Psoas muscle (tissue), 8 donors: ENCODE data around the gene IZUMO1. TPM values are rescaled to one million over a fixed set of nuclear protein-coding genes. Genes with fewer than 3 reads are reported as not detected.
"Not testable (repeated sequence)": the region's sequence is repeated elsewhere in the genome, so short reads cannot be mapped to it uniquely, and the experiment has no call there.

Experiments
- ATAC-seq, 4 donors: fragments of 200-7000 bp; cut with Tn5 transposase; one replicate each; pipeline ENCODE4 v1.9.1; 2020; ENCODE audit warnings: moderate library complexity in 3 of 4, mild to moderate bottlenecking in 2 of 4
- DNase-seq, 2 donors: peaks; one replicate each; pipeline ENCODE4 v3.0.0-alpha.2; 2020
- H3K27ac ChIP-seq: fragments of 200-600 bp; one replicate; pipeline ENCODE4 v1.8.0; 2022
- H3K27me3 ChIP-seq, 3 donors: fragments of 200-600 bp in 1 of 3; one replicate each; pipeline versions ENCODE4 v1.6.1 to v1.8.0; 2013 to 2022; ENCODE audit warnings: low read length in 2 of 3, mild to moderate bottlenecking in 2 of 3, moderate library complexity in 1 of 3; ENCODE audit not compliant: insufficient read depth in 3 of 3
- H3K36me3 ChIP-seq, 2 donors: fragments of 200-600 bp in 1 of 2; one replicate each; pipeline versions ENCODE4 v1.6.1 to v1.8.0; 2013 to 2022; ENCODE audit warnings: low read depth in 1 of 2, mild to moderate bottlenecking in 1 of 2, moderate library complexity in 1 of 2; ENCODE audit not compliant: insufficient read depth in 1 of 2
- H3K4me1 ChIP-seq: fragments of 200-600 bp; one replicate; pipeline ENCODE4 v1.8.0; 2022
- H3K4me3 ChIP-seq: fragments of 200-600 bp; one replicate; pipeline ENCODE4 v1.8.0; 2022; ENCODE audit warnings: mild to moderate bottlenecking
- H3K9me3 ChIP-seq: fragments of 200-600 bp; one replicate; pipeline ENCODE4 v1.8.0; 2022
- CTCF ChIP-seq: fragments of 200-600 bp; IDR thresholded peaks from one replicate; pipeline ENCODE4 v1.8.0; 2022; ENCODE audit warnings: antibody characterized with exemption
- WGBS, 3 donors: extraction: QIAGEN DNeasy Blood & Tissue Kit; methylation state at CpG; one replicate each; pipeline versions ENCODE4 v1.1.6 to v1.1.7; 2013; 5-methylcytosine and 5-hydroxymethylcytosine counted together
- intact Hi-C, 2 donors: fragments of 100-400 bp; cut with DNase I; formaldehyde crosslinking; loops; one replicate each; pipeline versions ENCODE4 v1.11.0 to v1.14.2; 2022
- polyA plus RNA-seq, 3 donors: library from polyadenylated mRNA; stranded (reverse); fragments of 200-250 nt; gene quantifications; one replicate each; pipeline ENCODE4 v1.2.3, GENCODE V29; 2013
- total RNA-seq, 4 donors: library from RNA; stranded (reverse); fragmentation: NEBNext Ultra II Directional in 2 of 4; extraction: Animal tissue kit (Norgen Biotek cat#: 25700) in 2 of 4; gene quantifications; one replicate each; pipeline versions ENCODE4 v1.2.1 to v1.2.4, GENCODE V29; 2021 to 2023
- donor health status: healthy with polysubstance abuse.
- donor health status: DM: no; HTN: no; CAD: no; lungs with moderate emphysema.
- donor health status: Bipolar disorder and iron deficiency.
- donor health status: healthy.
- donor health status: DM: yes; HTN: yes; CAD: no.
- donor health status: DM: no; HTN: no; CAD: no.
- donor health status: DM: no; HTN: no; CAD: no.
- donor health status: DM: yes; HTN: yes; CAD: no.

IZUMO1 gene
- total and polyA plus RNA-seq, 7 donors, result 0.18 to 0.76 (median 0.36) TPM; not detected in 2

- H3K36me3 ChIP-seq, result no peaks in the 10 kb centered on the region
- H3K27ac ChIP-seq, result no peak within 1 kb of the TSS
- H3K9me3 ChIP-seq, result no peaks in the 10 kb centered on the region
- H3K4me3 ChIP-seq, result peak within 1 kb of the TSS; percentile 45
- DNase-seq (no peak), ATAC-seq (peak in 1 of 4 donors; percentile 34)
- intact Hi-C loops, result no loop called here
- no peaks in the 10 kb centered on the region for H3K4me1 ChIP-seq
- H3K27me3 ChIP-seq, result peaks cover 0 to 17% (median 5%) of the 10 kb centered on the region in 3 donors
- no peak for TF ChIP-seq CTCF
- 48 to 54% (median 51%) methylated on average over 10 to 16 of the region's 16 CpGs for WGBS, 3 donors
These were observed 50.9 kb downstream of the IZUMO1 start, which contains the start of gene FUT2 for GRCh38 chr19:48695743-48696352. TSS of gene FUT2 (plus strand) at chr19:48695971. CDS start at chr19:48702957, 6,986 bp downstream.

GRCh38 chr19:48693629-48694028 lies 53.1 kb downstream of the IZUMO1 start:
- H3K9me3 ChIP-seq, DNase-seq, H3K27ac ChIP-seq, H3K4me3 ChIP-seq, H3K4me1 ChIP-seq, ATAC-seq, intact Hi-C loops, H3K36me3 ChIP-seq: not testable (repeated sequence)
- WGBS, 3 donors, result 82 to 89% (median 88%) methylated on average over 9 of the region's 9 CpGs
- peaks cover 0 to 17% (median 5%) of the 10 kb centered on the region in 3 donors for H3K27me3 ChIP-seq

Other genes with a start within 250 kb of the IZUMO1 start
- gene LMTK3, start 235.1 kb downstream of the IZUMO1 start, total RNA-seq, result under 1 TPM in 2 of 4 donors, not detected in 2; 0.06 to 0.14 TPM
- gene LMTK3, start 235.1 kb downstream of the IZUMO1 start, polyA plus RNA-seq, result under 1 TPM; 0.03 to 0.06 (median 0.05) TPM
- gene SULT2B1, start 194.7 kb downstream of the IZUMO1 start, total RNA-seq, result not detected
- gene SULT2B1, start 194.7 kb downstream of the IZUMO1 start, polyA plus RNA-seq, result under 1 TPM in 2 of 3 donors, not detected in 1; 0.06 to 0.23 TPM
- gene SPACA4, start 140.2 kb downstream of the IZUMO1 start, total RNA-seq, result not detected
- not detected for gene SPACA4, start 140.2 kb downstream of the IZUMO1 start, polyA plus RNA-seq
- gene FAM83E, start 131.8 kb downstream of the IZUMO1 start, total RNA-seq, result not detected
- gene FAM83E, start 131.8 kb downstream of the IZUMO1 start, polyA plus RNA-seq, result under 1 TPM in 2 of 3 donors, not detected in 1; 0.01 to 0.20 TPM
- gene RPL18, start 127.7 kb downstream of the IZUMO1 start, total RNA-seq, result 100 to 1,000 TPM; 506 to 730 (median 645) TPM
- 1,000 to 10,000 TPM; 1,096 to 1,745 (median 1,373) TPM for gene RPL18, start 127.7 kb downstream of the IZUMO1 start, polyA plus RNA-seq
- 10 to 100 TPM in 2 of 4 donors, 1 to 10 TPM in 2; 4.1 to 12.8 (median 8.8) TPM for gene SPHK2, start 127.4 kb downstream of the IZUMO1 start, total RNA-seq
- 1 to 10 TPM; 3.3 to 7.4 (median 4.8) TPM for gene SPHK2, start 127.4 kb downstream of the IZUMO1 start, polyA plus RNA-seq
- gene DBP, start 109.5 kb downstream of the IZUMO1 start, total RNA-seq, result 10 to 100 TPM in 1 of 4 donors, 1 to 10 TPM in 3; 3.6 to 14.5 (median 6.5) TPM
- gene DBP, start 109.5 kb downstream of the IZUMO1 start, polyA plus RNA-seq, result 1 to 10 TPM; 2.8 to 7.0 (median 3.2) TPM
- 1 to 10 TPM; 4.1 to 8.8 (median 6.4) TPM for gene CA11, start 100.7 kb downstream of the IZUMO1 start, total RNA-seq
- 10 to 100 TPM in 1 of 3 donors, 1 to 10 TPM in 2; 2.3 to 10.6 (median 9.2) TPM for gene CA11, start 100.7 kb downstream of the IZUMO1 start, polyA plus RNA-seq
- under 1 TPM in 1 of 4 donors, not detected in 3; 0.21 TPM for gene NTN5, start 73.9 kb downstream of the IZUMO1 start, total RNA-seq
- gene NTN5, start 73.9 kb downstream of the IZUMO1 start, polyA plus RNA-seq, result under 1 TPM in 1 of 3 donors, not detected in 2; 0.04 TPM
- not detected for gene FUT2, start 50.9 kb downstream of the IZUMO1 start, total RNA-seq
- not detected for gene FUT2, start 50.9 kb downstream of the IZUMO1 start, polyA plus RNA-seq
- 10 to 100 TPM in 3 of 4 donors, 1 to 10 TPM in 1; 7.9 to 50.9 (median 32.9) TPM for gene MAMSTR, start 27.2 kb downstream of the IZUMO1 start, total RNA-seq
- 10 to 100 TPM in 1 of 3 donors, 1 to 10 TPM in 2; 3.1 to 10.5 (median 8.4) TPM for gene MAMSTR, start 27.2 kb downstream of the IZUMO1 start, polyA plus RNA-seq
- gene RASIP1, start 6.3 kb downstream of the IZUMO1 start, total RNA-seq, result 1 to 10 TPM; 6.9 to 9.7 (median 8.0) TPM
- 1 to 10 TPM; 3.9 to 7.7 (median 4.9) TPM for gene RASIP1, start 6.3 kb downstream of the IZUMO1 start, polyA plus RNA-seq
- gene FUT1, start 5.7 kb upstream of the IZUMO1 start, total RNA-seq, result 1 to 10 TPM; 1.6 to 2.3 (median 2.0) TPM
- gene FUT1, start 5.7 kb upstream of the IZUMO1 start, polyA plus RNA-seq, result 1 to 10 TPM; 1.1 to 1.3 (median 1.3) TPM
- gene FGF21, start 8.6 kb upstream of the IZUMO1 start, total RNA-seq, result 1 to 10 TPM in 2 of 4 donors, not detected in 2; 1.7 to 6.2 TPM
- gene FGF21, start 8.6 kb upstream of the IZUMO1 start, polyA plus RNA-seq, result under 1 TPM in 2 of 3 donors, not detected in 1; 0.06 to 0.31 TPM
- gene BCAT2, start 64.1 kb upstream of the IZUMO1 start, total RNA-seq, result 10 to 100 TPM; 24.6 to 48.5 (median 29.9) TPM
- gene BCAT2, start 64.1 kb upstream of the IZUMO1 start, polyA plus RNA-seq, result 10 to 100 TPM; 14.4 to 22.9 (median 20.0) TPM
- 1 to 10 TPM in 1 of 4 donors, under 1 TPM in 3; 0.61 to 1.2 (median 0.80) TPM for gene HSD17B14, start 89.6 kb upstream of the IZUMO1 start, total RNA-seq
- under 1 TPM; 0.15 to 0.66 (median 0.29) TPM for gene HSD17B14, start 89.6 kb upstream of the IZUMO1 start, polyA plus RNA-seq
- 10 to 100 TPM in 3 of 4 donors, 1 to 10 TPM in 1; 9.4 to 30.0 (median 20.2) TPM for gene PLEKHA4, start 121.7 kb upstream of the IZUMO1 start, total RNA-seq
- gene PLEKHA4, start 121.7 kb upstream of the IZUMO1 start, polyA plus RNA-seq, result 10 to 100 TPM; 11.1 to 14.9 (median 12.3) TPM
- 10 to 100 TPM; 34.5 to 93.4 (median 41.3) TPM for gene PPP1R15A, start 125.5 kb upstream of the IZUMO1 start, total RNA-seq
- 10 to 100 TPM; 61.1 to 86.3 (median 83.7) TPM for gene PPP1R15A, start 125.5 kb upstream of the IZUMO1 start, polyA plus RNA-seq
- gene TULP2, start 151.8 kb upstream of the IZUMO1 start, total RNA-seq, result under 1 TPM in 2 of 4 donors, not detected in 2; 0.13 to 0.17 TPM
- under 1 TPM in 2 of 3 donors, not detected in 1; 0.06 to 0.07 TPM for gene TULP2, start 151.8 kb upstream of the IZUMO1 start, polyA plus RNA-seq
- gene NUCB1, start 153.4 kb upstream of the IZUMO1 start, total RNA-seq, result 100 to 1,000 TPM in 2 of 4 donors, 10 to 100 TPM in 2; 86.4 to 143 (median 101) TPM
- gene NUCB1, start 153.4 kb upstream of the IZUMO1 start, polyA plus RNA-seq, result 10 to 100 TPM; 49.9 to 97.1 (median 90.7) TPM
- under 1 TPM in 1 of 4 donors, not detected in 3; 0.21 TPM for gene DHDH, start 186.8 kb upstream of the IZUMO1 start, total RNA-seq
- gene DHDH, start 186.8 kb upstream of the IZUMO1 start, polyA plus RNA-seq, result under 1 TPM in 1 of 3 donors, not detected in 2; 0.14 TPM
- gene BAX, start 208.0 kb upstream of the IZUMO1 start, total RNA-seq, result 10 to 100 TPM; 16.8 to 24.4 (median 22.0) TPM
- gene BAX, start 208.0 kb upstream of the IZUMO1 start, polyA plus RNA-seq, result 10 to 100 TPM; 20.7 to 66.1 (median 35.6) TPM
- 1,000 to 10,000 TPM in 3 of 4 donors, 100 to 1,000 TPM in 1; 802 to 2,269 (median 1,158) TPM for gene FTL, start 218.4 kb upstream of the IZUMO1 start, total RNA-seq
- 1,000 to 10,000 TPM; 1,296 to 1,753 (median 1,467) TPM for gene FTL, start 218.4 kb upstream of the IZUMO1 start, polyA plus RNA-seq
- gene GYS1, start 246.4 kb upstream of the IZUMO1 start, total RNA-seq, result 100 to 1,000 TPM; 147 to 331 (median 238) TPM
- gene GYS1, start 246.4 kb upstream of the IZUMO1 start, polyA plus RNA-seq, result 10 to 100 TPM; 30.9 to 61.3 (median 58.9) TPM
- gene RUVBL2, start 247.0 kb upstream of the IZUMO1 start, total RNA-seq, result 10 to 100 TPM; 61.1 to 87.4 (median 81.8) TPM
- 10 to 100 TPM; 62.7 to 76.5 (median 69.5) TPM for gene RUVBL2, start 247.0 kb upstream of the IZUMO1 start, polyA plus RNA-seq